ENCODE data around the gene LAIR2.

The LAIR2 gene

GRCh38 chr19:54502518-54503048 lies at the start of gene LAIR2:
TSS of gene LAIR2 (plus strand) at chr19:54502831. CDS start at chr19:54502919, 88 bp downstream.
- no peak for DNase-seq

GRCh38 chr19:54453921-54454780 lies 48.5 kb upstream of the LAIR2 start:
- DNase-seq, result no peak

- DNase-seq, result no peak
These were observed 47.6 kb upstream of the LAIR2 start for GRCh38 chr19:54454781-54455675.

- no peak for DNase-seq
These were observed 46.7 kb upstream of the LAIR2 start for GRCh38 chr19:54455786-54456422.

GRCh38 chr19:54456423-54457373 lies 45.9 kb upstream of the LAIR2 start:
- DNase-seq, result no peak

- DNase-seq, result no peak
These were observed 44.6 kb upstream of the LAIR2 start for GRCh38 chr19:54457773-54458647.

GRCh38 chr19:54458648-54459281 lies 43.9 kb upstream of the LAIR2 start:
- no peak for DNase-seq

GRCh38 chr19:54459282-54460229 lies 43.1 kb upstream of the LAIR2 start:
- no peak for DNase-seq

GRCh38 chr19:54460230-54461005 lies 42.2 kb upstream of the LAIR2 start:
- no peak for DNase-seq

- no peak for DNase-seq
These were observed 41.4 kb upstream of the LAIR2 start for GRCh38 chr19:54461210-54461609.

GRCh38 chr19:54461613-54462012 lies 41.0 kb upstream of the LAIR2 start:
- peak; percentile 63 for DNase-seq

GRCh38 chr19:54462047-54462654 lies 40.5 kb upstream of the LAIR2 start:
- no peak for DNase-seq

GRCh38 chr19:54462655-54463530 lies 39.7 kb upstream of the LAIR2 start:
- peak; percentile 81 for DNase-seq

GRCh38 chr19:54463531-54464043 lies 39.0 kb upstream of the LAIR2 start, which contains the start of gene LENG9:
TSS of gene LENG9 (minus strand) at chr19:54463778. CDS start at chr19:54463526, 252 bp downstream.
- peak; percentile 97 for DNase-seq

GRCh38 chr19:54464044-54464629 lies 38.5 kb upstream of the LAIR2 start:
- peak; percentile 84 for DNase-seq

Measured in right hindlimb (tissue), 1 donor.